H1 (cell line): ENCODE data around the gene CYP27C1. TPM values are rescaled to one million over a fixed set of nuclear protein-coding genes. Genes with fewer than 3 reads are reported as not detected.

Experiments
- CTCF ChIA-PET: fragments of 300-600 bp; sonication (Branson Sonifier 250); formaldehyde crosslinking; loops from one replicate; lab custom pipeline; 2021; ENCODE audit not compliant: partially characterized antibody; lab: Charles Lee
- POLR2A ChIA-PET: fragments of 300-600 bp; sonication (Branson Sonifier 250); formaldehyde crosslinking; loops from one replicate; lab custom pipeline; 2021; ENCODE audit warnings: inconsistent platforms; ENCODE audit not compliant: partially characterized antibody; lab: Charles Lee
- DNase-seq, 2 experiments: peaks; one replicate each; pipeline versions ENCODE4 v3.0.0 to v3.0.0-alpha.2; 2010 to 2022; ENCODE audit warnings: low spot score in 2 of 2, low read depth in 1 of 2, mixed read lengths in 1 of 2
- FAIRE-seq: peaks from 2 replicates; lab custom pipeline; 2011; peaks lifted over from hg19 to GRCh38; lab: Jason Lieb, UNC
- H2AFZ ChIP-seq: 2 replicates; pipeline ENCODE4 v1.8.1; 2012; ENCODE audit warnings: low read length, inconsistent platforms
- H2AK5ac ChIP-seq: 2 replicates; pipeline ENCODE4 v1.6.1; 2013; ENCODE audit warnings: low read depth, low read length
- H2BK120ac ChIP-seq: replicated peaks from 2 replicates; pipeline ENCODE3; 2013; ENCODE audit warnings: low read depth, low read length, inconsistent platforms
- H2BK12ac ChIP-seq: 2 replicates; pipeline ENCODE4 v1.6.1; 2013; ENCODE audit warnings: low read depth, low read length
- H2BK15ac ChIP-seq: 2 replicates; pipeline ENCODE4 v1.6.1; 2013; ENCODE audit warnings: low read length
- H2BK20ac ChIP-seq: 2 replicates; pipeline ENCODE4 v1.6.1; 2013; ENCODE audit warnings: low read length
- H2BK5ac ChIP-seq: 2 replicates; pipeline ENCODE4 v1.6.1; 2013; ENCODE audit warnings: low read depth, low read length
- H3K14ac ChIP-seq: 2 replicates; pipeline ENCODE4 v1.6.1; 2013; ENCODE audit warnings: inconsistent platforms; ENCODE audit not compliant: insufficient read length
- H3K18ac ChIP-seq: 2 replicates; pipeline ENCODE4 v1.6.1; 2013; ENCODE audit warnings: low read length; ENCODE audit errors: extremely low read depth
- H3K23ac ChIP-seq: 2 replicates; pipeline ENCODE4 v1.6.1; 2013; ENCODE audit warnings: inconsistent platforms; ENCODE audit not compliant: insufficient read length
- H3K23me2 ChIP-seq: 2 replicates; pipeline ENCODE4 v1.6.1; 2013; ENCODE audit warnings: low read depth, low read length
- H3K27ac ChIP-seq: 2 replicates; pipeline ENCODE4 v1.6.1; 2011; ENCODE audit warnings: low read depth, low read length, inconsistent platforms
- H3K27me3 ChIP-seq, 4 experiments: replicated peaks in 1 of 4; 1 replicate in 1 of 4; 2 replicates in 3 of 4; pipeline versions ENCODE4 v1.6.1 to v1.8.1; 2011 to 2013; ENCODE audit warnings: low read length in 3 of 4, mild to moderate bottlenecking in 3 of 4, inconsistent platforms in 2 of 4, mixed read lengths in 2 of 4, moderate library complexity in 1 of 4; ENCODE audit not compliant: control insufficient read depth in 3 of 4, insufficient read depth in 3 of 4; ENCODE audit errors: extremely low read depth in 1 of 4
- H3K36me3 ChIP-seq, 4 experiments: 2 replicates each; pipeline versions ENCODE4 v1.6.1 to v1.8.1; 2011 to 2013; ENCODE audit warnings: mild to moderate bottlenecking in 4 of 4, low read length in 3 of 4, moderate library complexity in 2 of 4, control low read depth in 1 of 4, inconsistent platforms in 1 of 4; ENCODE audit not compliant: insufficient read depth in 4 of 4, control insufficient read depth in 2 of 4
- H3K4ac ChIP-seq: replicated peaks from 2 replicates; pipeline ENCODE3; 2013; ENCODE audit warnings: low read length, low read depth, mixed read lengths, inconsistent platforms; ENCODE audit not compliant: insufficient read length
- H3K4me1 ChIP-seq, 4 experiments: replicated peaks in 1 of 4; 1 replicate in 1 of 4; 2 replicates in 3 of 4; pipeline versions ENCODE4 v1.6.1 to v1.8.1; 2011 to 2013; ENCODE audit warnings: low read length in 3 of 4, inconsistent platforms in 2 of 4, mixed read lengths in 1 of 4; ENCODE audit not compliant: insufficient read depth in 4 of 4, control insufficient read depth in 3 of 4
- H3K4me2 ChIP-seq, 2 experiments: 2 replicates each; pipeline versions ENCODE4 v1.6.1 to v1.8.1; 2011 to 2013; ENCODE audit warnings: low read depth in 2 of 2, low read length in 2 of 2, control low read depth in 1 of 2, inconsistent platforms in 1 of 2, mild to moderate bottlenecking in 1 of 2; ENCODE audit not compliant: insufficient read depth in 1 of 2
- H3K4me3 ChIP-seq, 4 experiments: fragments of 200-600, 300-600 bp in 1 of 4; sonication (generic), shearing (Covaris generic), sonication (Bioruptor Twin) in 1 of 4; 2 replicates each; pipeline versions ENCODE4 v1.5.1 to v1.8.1; 2011 to 2016; ENCODE audit warnings: low read length in 4 of 4, low read depth in 3 of 4, control low read depth in 2 of 4, inconsistent platforms in 2 of 4, mild to moderate bottlenecking in 2 of 4, mixed read lengths in 1 of 4, moderate library complexity in 1 of 4; ENCODE audit not compliant: insufficient read depth in 2 of 4; ENCODE audit errors: extremely low read depth in 1 of 4
- H3K56ac ChIP-seq: replicated peaks from 2 replicates; pipeline ENCODE3; 2013; ENCODE audit warnings: low read depth, mild to moderate bottlenecking, mixed read lengths, low read length, inconsistent platforms; ENCODE audit not compliant: insufficient read length
- H3K79me1 ChIP-seq: 2 replicates; pipeline ENCODE4 v1.6.1; 2013; ENCODE audit warnings: low read depth, low read length, control low read depth
- H3K79me2 ChIP-seq, 2 experiments: 2 replicates each; pipeline versions ENCODE4 v1.6.1 to v1.8.1; 2012 to 2013; ENCODE audit warnings: low read length in 2 of 2, mild to moderate bottlenecking in 2 of 2, inconsistent platforms in 1 of 2; ENCODE audit not compliant: insufficient read depth in 2 of 2, control insufficient read depth in 1 of 2
- H3K9ac ChIP-seq, 4 experiments: replicated peaks in 1 of 4; 1 replicate in 1 of 4; 2 replicates in 3 of 4; pipeline versions ENCODE4 v1.6.1 to v1.8.1; 2011 to 2013; ENCODE audit warnings: low read depth in 3 of 4, low read length in 3 of 4, control low read depth in 2 of 4, mild to moderate bottlenecking in 2 of 4, moderate library complexity in 2 of 4, inconsistent platforms in 1 of 4; ENCODE audit errors: extremely low read depth in 1 of 4
- H3K9me3 ChIP-seq, 2 experiments: 2 replicates each; pipeline versions ENCODE4 v1.6.1 to v1.8.1; 2012 to 2013; ENCODE audit warnings: mild to moderate bottlenecking in 2 of 2, moderate library complexity in 2 of 2, control low read depth in 1 of 2, inconsistent platforms in 1 of 2, low read depth in 1 of 2, low read length in 1 of 2, mixed read lengths in 1 of 2; ENCODE audit not compliant: insufficient read depth in 2 of 2
- H4K20me1 ChIP-seq, 2 experiments: replicated peaks in 1 of 2; 2 replicates each; pipeline versions ENCODE3 to v1.8.1; 2011 to 2013; ENCODE audit warnings: inconsistent platforms in 2 of 2, low read length in 2 of 2, mild to moderate bottlenecking in 1 of 2; ENCODE audit not compliant: insufficient read depth in 2 of 2, control insufficient read depth in 1 of 2
- H4K5ac ChIP-seq: 2 replicates; pipeline ENCODE4 v1.6.1; 2013; ENCODE audit warnings: low read length, low read depth, mixed read lengths, inconsistent platforms; ENCODE audit not compliant: insufficient read length
- H4K8ac ChIP-seq: 2 replicates; pipeline ENCODE4 v1.8.0; 2013; ENCODE audit warnings: mild to moderate bottlenecking, moderate library complexity, low read length, inconsistent platforms; ENCODE audit not compliant: insufficient read depth; ENCODE audit errors: extremely low read depth
- H4K91ac ChIP-seq: replicated peaks from 2 replicates; pipeline ENCODE3; 2013; ENCODE audit warnings: low read length, mixed read lengths, inconsistent platforms; ENCODE audit not compliant: insufficient read length
- ASH2L ChIP-seq: fragments of 200-600, 300-600 bp; sonication (generic); IDR thresholded peaks from one replicate; pipeline ENCODE4 v1.7.1; 2017; ENCODE audit warnings: low read length
- GTF2F1 ChIP-seq: IDR thresholded peaks from 2 replicates; pipeline ENCODE4 v1.6.1; 2012; ENCODE audit warnings: low read depth, low read length, improper control_type of control experiment, borderline replicate concordance
- JUND ChIP-seq: IDR thresholded peaks from 2 replicates; pipeline ENCODE4 v1.6.1; 2011; ENCODE audit warnings: mild to moderate bottlenecking, improper control_type of control experiment, low read length
- POLR2AphosphoS5 ChIP-seq: IDR thresholded peaks from 2 replicates; pipeline ENCODE4 v1.6.1; 2011; ENCODE audit warnings: low read depth, low read length
- RXRA ChIP-seq: IDR thresholded peaks from 2 replicates; pipeline ENCODE4 v1.6.1; 2011; ENCODE audit warnings: low read depth, mild to moderate bottlenecking, low read length, moderate library complexity; ENCODE audit not compliant: insufficient read depth
- TAF1 ChIP-seq: IDR thresholded peaks from 2 replicates; pipeline ENCODE4 v1.6.1; 2011; ENCODE audit warnings: mild to moderate bottlenecking, low read depth, low read length
- WGBS, 2 experiments: shearing (Covaris generic) in 1 of 2; methylation state at CpG; one replicate each; pipeline versions ENCODE4 v1.1.6 to v1.1.7; 2013 to 2015; ENCODE audit warnings: low lambda C conversion rate in 2 of 2, mixed read lengths in 2 of 2, inconsistent platforms in 1 of 2, low coverage in 1 of 2, missing lambda C conversion rate in 1 of 2; ENCODE audit not compliant: insufficient replicate concordance in 2 of 2, insufficient coverage in 1 of 2, insufficient read length in 1 of 2; ENCODE audit errors: extremely low coverage in 1 of 2, missing lambda C conversion rate in 1 of 2; 5-methylcytosine and 5-hydroxymethylcytosine counted together
- polyA plus RNA-seq, 7 experiments: library from polyadenylated mRNA; depleted of rRNA in 3 of 7; stranded (reverse) in 5 of 7; unstranded in 2 of 7; fragments of >200 nt in 5 of 7; fragments of 200-250 nt in 2 of 7; gene quantifications; 1 replicate in 5 of 7; 2 replicates in 1 of 7; 4 replicates in 1 of 7; pipeline versions ENCODE4 v1.2.1 to v1.2.3, GENCODE V29; 2011 to 2013; ENCODE audit warnings: missing spikeins in 2 of 7, mixed read lengths in 2 of 7
- total RNA-seq: library from RNA; stranded (reverse); fragmentation: NEBNext Ultra II Directional; extraction: Animal tissue kit (Norgen Biotek cat#: 25700); gene quantifications from 2 replicates; pipeline ENCODE4 v1.2.1, GENCODE V29; 2021
- TF ChIP-seq, protein P1 (sequence below): IDR thresholded peaks from 2 replicates; pipeline ENCODE4 v1.6.1; 2011; ENCODE audit warnings: low read depth, mild to moderate bottlenecking, low read length; ENCODE audit not compliant: insufficient read depth

CYP27C1 gene
- total and polyA plus RNA-seq, 2 of the 8 experiments (the other 6 are each of a cell fraction or from before 2014, with no cell fraction given) = 1.3 to 3.2 TPM

- peak overlapping the region; percentile 64 for H2AFZ ChIP-seq
- no peak for FAIRE-seq
- TF ChIP-seq POLR2AphosphoS5 (peak; percentile 81), TAF1 (peak; percentile 74), GTF2F1 (no peak), ASH2L (peak; percentile 85), JUND (no peak), RXRA (no peak)
- TF ChIP-seq, protein P1, sequence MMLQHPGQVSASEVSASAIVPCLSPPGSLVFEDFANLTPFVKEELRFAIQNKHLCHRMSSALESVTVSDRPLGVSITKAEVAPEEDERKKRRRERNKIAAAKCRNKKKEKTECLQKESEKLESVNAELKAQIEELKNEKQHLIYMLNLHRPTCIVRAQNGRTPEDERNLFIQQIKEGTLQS = no peak
Measured at GRCh38 chr2:127220768-127221527, 849 bp upstream of the CYP27C1 start.

More at GRCh38 chr2:127220768-127221527, 849 bp upstream of the CYP27C1 start:
- peak overlapping the region; percentile 57; the same call in 1 of the 2 replicates for H2BK20ac ChIP-seq
- peak overlapping the region; percentile 100 for H2BK12ac ChIP-seq
- peak overlapping the region; percentile 24 for H2BK15ac ChIP-seq
- ChIA-PET CTCF (interaction anchor here (0.6 to 2.8 kb wide), 6 partner anchors 10 to 299 kb away, joined by 3 to 10 read pairs (median 3); no protein-coding TSS in a partner anchor), POLR2A (interaction anchor here (0.6 to 1.8 kb wide), 5 partner anchors 11 to 992 kb away, joined by 3 to 8 read pairs (median 4); no protein-coding TSS in a partner anchor)
- no peak overlapping the region for H3K14ac ChIP-seq
- no peaks in the 10 kb centered on the region for H4K20me1 ChIP-seq
- H3K79me2 ChIP-seq = 0 out of 4 replicates have a peak, but pooled peaks cover 0 to 4% of the 10 kb centered on the region in 2 experiments
- H2BK5ac ChIP-seq = peak overlapping the region; percentile 87; the same call in 1 of the 2 replicates
- peaks cover 20% of the 10 kb centered on the region for H3K23me2 ChIP-seq
- H4K91ac ChIP-seq = peak overlapping the region; percentile 22
- no peak overlapping the region for H3K23ac ChIP-seq
- peak overlapping the region; percentile 44; the same call in 1 of the 2 replicates for H3K27ac ChIP-seq
- H3K9me3 ChIP-seq = no peaks in the 10 kb centered on the region
- WGBS, 2 experiments = 24% methylated on average over 31 of the region's 31 CpGs; no CpG with 5 or more reads in 1 of the 2 experiments
- no peak overlapping the region for H3K56ac ChIP-seq
- H3K4me3 ChIP-seq = peak overlapping the region; percentile 53 to 97 (median 62)
- H3K27me3 ChIP-seq = peaks cover 0 to 17% (median 8%) of the 10 kb centered on the region in 4 experiments; a peak in 5 of 7 replicates
- no peaks in the 10 kb centered on the region for H3K36me3 ChIP-seq
- no peak overlapping the region for H2BK120ac ChIP-seq
- H4K5ac ChIP-seq = peak overlapping the region; percentile 46
- H3K4me1 ChIP-seq = peaks cover 0 to 7% (median 4%) of the 10 kb centered on the region in 4 experiments; a peak in 5 of 7 replicates
- no peaks in the 10 kb centered on the region for H3K79me1 ChIP-seq
- peak in 1 of 2 experiments; percentile 67 for DNase-seq
- no peak overlapping the region; the same call in 1 of the 2 replicates for H2AK5ac ChIP-seq
- H3K18ac ChIP-seq = peak overlapping the region; percentile 98
- H3K4ac ChIP-seq = no peak overlapping the region
- H3K9ac ChIP-seq = peak overlapping the region; percentile 43 to 85 (median 58)
- peak overlapping the region; percentile 98 for H3K4me2 ChIP-seq
- H4K8ac ChIP-seq = peak overlapping the region; percentile 41; the same call in 1 of the 2 replicates
